HG02973 (cell line): ENCODE data around the gene CNPY4.
"Not testable (repeated sequence)": the region's sequence is repeated elsewhere in the genome, so short reads cannot be mapped to it uniquely, and the experiment has no call there.

Experiments used
- ATAC-seq: cut with Tn5 transposase; IDR thresholded peaks from one replicate; pipeline ENCODE4 v1.9.1; 2021; ENCODE audit warnings: moderate library complexity; ENCODE audit not compliant: unreplicated experiment

Gene CNPY4

DNA sequence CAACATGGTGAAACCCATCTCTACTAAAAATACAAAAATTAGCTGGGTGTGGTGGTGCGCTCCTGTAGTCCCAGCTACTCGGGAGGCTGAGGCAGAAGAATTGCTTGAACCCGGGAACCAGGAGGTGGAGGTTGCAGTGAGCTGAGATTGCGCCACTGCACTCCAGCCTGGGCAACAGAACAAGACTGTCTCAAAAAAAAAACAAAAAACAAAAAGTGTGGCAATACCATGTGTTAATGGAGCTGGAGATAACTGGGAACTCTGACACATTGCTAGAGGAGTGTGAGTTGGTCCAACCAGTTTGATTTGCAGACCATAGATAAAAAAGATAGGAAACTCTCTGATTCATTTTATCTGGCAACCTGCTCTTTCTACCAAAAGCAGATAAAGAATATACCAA is 26.9 kb downstream of the CNPY4 start:
- ATAC-seq = not testable (repeated sequence)

DNA sequence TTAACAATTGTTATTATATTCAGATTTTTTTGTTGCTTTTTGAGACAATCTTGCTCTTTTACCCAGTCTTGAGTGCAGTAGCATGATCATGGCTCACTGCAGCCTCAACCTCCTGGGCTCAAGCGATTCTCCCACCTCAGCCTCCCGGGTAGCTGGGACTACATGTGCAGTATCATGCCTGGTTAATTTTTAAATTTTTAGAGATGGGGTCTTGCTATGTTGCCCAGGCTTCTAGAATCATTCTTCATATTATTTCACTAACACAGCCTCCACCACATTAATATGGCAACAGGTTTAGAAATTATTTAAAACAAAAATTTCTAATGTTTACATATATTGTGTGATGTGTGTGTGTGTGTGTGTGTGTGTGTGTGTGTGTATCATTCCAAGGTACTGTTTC is 27.8 kb downstream of the CNPY4 start:
- no peak for ATAC-seq

DNA sequence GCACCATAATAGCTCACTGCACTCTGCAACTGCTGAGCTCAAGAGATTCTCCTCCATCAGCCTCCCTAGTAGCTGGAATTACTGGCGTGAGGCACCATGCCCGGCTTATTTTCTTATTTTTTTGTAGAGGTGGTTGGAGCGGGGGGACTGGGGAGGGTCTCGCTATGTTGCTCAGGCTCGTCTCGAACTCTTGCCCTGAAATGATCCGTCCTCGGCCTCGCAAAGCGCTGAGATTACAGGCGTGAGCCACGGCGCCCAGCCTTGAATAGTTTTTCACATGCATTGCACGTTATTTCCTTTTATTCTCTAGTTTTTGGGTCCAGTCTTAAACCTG is 28.8 kb downstream of the CNPY4 start:
- no peak for ATAC-seq

DNA sequence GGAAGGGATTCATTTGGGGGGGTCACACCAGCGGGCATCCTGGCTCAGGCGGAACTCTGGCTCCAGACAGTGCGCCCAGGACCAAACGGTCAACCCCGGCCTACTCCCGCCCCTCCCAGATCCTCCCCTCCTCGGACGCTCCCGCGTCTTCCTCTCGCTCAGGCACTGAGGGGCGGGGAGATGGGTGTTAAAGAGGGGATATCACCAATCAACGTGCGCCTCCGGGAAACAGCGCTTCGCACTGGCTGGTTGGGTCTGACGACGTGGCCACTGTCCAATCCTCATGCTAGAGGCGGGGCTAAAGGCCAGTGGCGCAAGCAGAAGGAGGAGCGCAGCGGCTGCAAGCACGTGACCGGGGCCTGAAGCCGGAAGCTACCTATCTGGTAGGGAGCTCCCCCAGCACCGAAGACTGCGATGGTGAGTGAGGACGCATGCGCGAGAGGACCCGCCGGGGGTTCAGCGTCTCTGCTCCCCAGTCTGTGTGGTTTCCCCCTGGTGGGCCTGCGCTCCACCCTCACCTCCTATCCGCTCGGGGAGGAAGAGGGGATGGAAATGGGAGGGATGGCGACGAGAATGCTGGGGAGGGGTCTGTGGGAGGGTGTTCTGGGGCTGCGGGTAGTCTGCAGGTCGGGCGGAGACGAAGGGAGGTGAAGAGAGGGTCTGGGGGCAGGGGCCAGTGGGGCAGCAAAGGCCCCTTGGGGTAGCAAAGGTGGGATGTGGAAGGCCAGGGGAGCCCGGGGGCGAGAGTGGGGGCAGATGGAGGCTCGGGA is 29.3 kb downstream of the CNPY4 start, which contains the start of gene LAMTOR4:
LAMTOR4 (plus strand) TSS at position 360 of the 770 bp plus-strand sequence; CDS start at position 415, 55 bp downstream.
- peak; percentile 98 for ATAC-seq

DNA sequence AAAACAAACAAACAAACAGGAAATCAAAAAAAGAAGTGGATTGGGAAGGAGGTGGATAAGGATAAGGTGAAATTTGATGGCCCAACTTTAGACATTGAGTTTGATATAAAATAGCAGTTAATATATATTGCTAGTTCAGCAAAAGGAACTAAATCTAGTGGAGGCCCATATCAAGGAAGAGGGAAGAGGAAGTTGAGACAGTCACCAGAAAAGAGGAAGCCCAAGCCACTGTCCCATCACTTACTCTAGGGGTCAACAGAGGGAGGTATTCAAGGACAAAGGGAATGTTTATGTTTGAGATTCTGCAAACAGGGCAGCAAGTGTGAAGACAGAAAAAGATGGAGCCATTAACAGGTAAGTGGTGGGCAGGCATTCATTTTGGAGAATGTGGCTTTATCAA is 33.0 kb downstream of the CNPY4 start:
- no peak for ATAC-seq

DNA sequence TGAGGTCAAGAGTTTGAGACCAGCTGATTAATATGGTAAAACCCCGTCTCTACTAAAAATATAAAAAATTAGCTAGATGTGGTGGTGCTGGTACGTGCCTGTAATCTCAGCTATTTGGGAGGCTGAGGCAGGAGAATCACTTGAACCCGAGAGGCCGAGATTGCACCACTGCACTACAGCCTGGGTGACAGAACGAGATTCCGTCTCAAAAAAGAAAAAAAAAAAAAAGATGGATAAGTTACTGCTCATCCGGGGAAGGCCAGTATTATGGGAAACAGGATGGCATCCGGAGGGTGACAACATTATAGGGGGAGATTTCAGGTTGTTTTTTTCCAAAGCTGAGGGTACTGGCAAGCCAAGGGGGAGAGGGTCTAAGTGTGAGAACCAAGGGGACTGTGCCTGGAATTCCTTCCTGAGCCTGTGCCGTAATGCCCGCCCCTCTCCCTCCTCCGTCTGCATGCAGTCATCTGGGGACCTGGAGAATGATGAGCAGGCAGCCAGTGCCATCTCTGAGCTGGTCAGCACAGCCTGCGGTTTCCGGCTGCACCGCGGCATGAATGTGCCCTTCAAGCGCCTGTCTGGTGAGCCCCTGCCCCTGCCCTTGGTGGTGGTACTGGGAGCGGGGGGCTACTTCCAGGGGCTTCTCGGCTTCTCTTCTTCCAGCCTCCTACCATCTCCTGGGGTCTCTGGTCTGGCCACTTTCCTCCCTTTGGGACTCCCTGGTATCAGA is 33.7 kb downstream of the CNPY4 start:
- ATAC-seq = no peak

DNA sequence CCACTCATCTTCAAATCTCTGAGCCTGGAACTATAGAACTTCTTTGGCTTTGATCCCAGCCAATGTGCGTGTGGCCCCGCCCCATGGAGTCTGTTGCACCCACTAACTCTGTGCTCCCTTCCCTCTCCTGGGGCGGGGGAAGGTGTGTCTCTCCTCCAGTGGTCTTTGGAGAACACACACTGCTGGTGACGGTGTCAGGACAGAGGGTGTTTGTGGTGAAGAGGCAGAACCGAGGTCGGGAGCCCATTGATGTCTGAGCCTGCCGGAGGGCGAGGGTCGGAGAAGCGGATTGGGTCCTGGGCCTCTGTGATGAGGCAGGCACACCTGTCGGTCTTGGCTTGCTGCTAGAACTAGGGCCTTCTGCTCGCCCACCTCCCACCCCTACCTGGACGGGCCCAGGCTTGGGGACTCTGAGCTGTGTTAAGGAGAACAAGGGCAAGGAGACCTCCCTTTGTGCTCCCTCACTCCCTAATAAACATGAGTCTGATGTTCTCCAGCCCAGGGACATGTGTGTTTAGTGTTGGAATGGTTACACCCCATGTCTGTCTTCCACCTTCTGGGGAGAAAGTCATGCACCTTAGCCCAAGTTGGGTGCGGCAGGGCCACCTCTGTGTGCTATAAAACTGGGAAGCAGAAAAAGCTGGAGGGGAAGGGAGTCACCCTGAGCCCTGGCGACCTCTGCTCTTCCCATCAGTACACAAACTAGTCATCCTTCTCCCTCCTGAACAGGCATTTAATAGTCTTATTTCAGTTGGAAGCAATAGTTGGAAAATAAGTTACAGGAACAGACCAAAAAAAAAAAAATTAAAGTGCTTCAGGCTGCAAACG is 34.5 kb downstream of the CNPY4 start:
- no peak for ATAC-seq

DNA sequence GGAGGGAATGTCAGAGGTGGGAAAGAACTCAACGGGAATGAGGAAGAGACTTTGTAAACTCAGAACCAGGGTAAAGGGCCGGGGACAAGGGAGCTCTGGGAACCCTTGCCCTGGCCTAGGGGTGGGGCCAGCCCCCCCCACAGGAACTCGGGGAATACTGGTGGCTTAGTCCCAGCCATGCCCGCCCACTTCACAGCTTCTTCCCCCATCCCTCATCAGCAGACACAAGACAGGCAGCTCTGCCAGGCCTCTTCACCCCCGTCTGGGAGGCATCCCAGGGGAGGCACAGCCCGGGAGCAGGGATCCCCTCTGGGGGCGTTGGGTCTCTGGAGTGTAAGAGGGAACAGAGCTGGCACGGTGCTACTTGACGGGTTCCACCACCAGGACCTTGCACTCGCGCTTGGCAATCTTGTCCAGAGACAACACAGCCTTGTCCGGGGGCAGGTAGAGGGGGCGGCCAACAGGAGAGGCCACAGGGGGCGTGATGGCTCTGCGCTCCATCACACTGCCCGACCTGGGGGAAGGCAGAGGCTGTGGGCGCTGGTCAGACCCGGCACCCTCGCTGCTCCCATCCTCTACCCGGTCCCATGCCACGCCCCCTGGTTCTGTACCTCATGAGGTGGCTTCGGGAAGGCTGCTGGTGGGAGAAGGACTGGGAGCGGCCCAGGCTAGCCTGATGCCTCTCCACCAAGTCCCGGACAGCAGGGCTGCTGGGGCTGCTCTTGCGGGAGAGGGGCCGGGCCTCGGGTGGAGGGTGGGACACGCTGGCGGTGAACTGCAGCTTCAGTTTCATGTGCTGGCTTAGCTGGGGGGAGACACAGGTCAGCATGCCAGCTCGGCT is 35.4 kb downstream of the CNPY4 start:
- ATAC-seq = no peak

DNA sequence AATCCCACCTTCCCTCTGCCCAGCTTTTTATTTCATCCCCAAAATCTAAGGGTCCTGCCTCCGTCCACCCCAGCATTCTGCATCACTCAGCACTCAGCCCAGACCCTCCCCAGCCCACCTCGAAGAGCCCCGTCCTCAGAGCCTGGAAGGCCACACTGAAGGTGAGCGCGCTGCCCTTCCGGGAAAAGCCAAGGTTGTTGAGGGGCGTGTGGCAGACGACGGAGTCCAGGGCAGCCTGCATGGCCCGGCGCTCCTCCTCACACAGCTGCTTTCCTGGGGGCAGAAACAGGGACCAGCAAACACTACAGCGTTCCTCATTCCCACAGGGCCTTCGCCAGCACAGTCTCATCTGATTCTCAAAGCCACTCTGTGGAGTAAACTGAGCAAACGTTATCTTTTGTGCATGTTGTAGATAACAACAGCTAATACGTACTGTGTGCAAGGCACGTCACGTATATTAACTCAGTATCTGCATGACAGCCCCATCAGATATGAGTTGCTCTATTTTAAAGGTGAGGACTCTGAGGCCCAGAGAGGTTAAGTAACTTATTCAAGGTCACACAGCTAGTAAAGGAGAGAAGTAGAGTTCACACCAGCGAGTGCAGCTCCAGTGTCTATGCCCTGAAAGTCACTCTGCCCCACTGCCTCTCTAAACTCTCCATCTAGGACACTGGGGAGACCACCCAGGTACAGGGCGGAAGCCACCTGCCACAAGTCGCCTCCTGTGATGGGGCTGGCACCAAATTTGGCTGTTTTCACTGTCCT is 36.3 kb downstream of the CNPY4 start:
- ATAC-seq = no peak

DNA sequence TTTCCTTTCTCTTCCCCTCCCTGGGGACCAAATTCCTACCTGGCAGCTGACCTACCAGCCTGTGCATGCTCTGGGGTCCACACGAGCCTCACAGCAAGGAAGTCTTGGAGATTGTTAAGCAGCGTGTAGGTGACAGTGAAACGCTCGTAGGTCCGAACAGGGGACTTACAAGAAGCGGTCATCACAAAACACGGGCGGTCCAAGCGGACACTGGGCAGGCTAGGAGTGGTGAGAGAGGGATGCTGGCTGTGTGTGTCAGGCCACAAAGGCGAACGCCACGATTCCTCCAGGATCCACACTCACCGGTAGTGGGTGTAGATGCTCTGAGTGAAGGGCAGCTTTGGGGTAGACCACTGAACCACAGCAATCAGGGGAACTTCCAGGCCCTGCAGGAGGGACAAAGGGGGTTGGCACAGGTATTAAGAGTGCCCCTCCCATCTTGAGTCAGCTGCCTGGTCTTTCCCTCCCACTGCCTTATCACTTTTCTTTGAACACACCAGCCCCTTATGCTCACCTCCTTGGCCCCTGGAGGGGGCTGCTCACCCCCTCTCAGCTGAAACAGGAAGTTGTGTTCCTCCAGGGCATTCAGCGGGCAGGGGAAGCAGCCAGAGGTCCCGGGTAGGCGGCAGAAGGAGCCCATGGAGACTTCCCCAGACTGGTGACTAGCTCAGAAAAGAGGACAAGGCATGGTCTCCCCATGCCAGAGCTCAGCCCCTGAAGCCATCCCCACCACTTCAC is 37.1 kb downstream of the CNPY4 start:
- no peak for ATAC-seq

DNA sequence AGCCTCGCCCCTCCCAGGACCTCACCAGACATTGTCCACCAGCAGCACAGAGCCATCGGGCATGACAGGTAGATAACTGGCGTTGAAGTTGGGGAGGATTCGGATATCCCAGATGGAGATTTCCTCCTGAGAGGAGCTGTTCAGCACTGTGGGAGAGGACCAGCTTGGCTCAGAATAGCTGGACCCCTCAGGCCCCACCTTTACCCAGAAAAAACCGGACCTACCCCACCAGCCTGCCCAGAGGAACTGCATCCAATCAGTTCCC is 37.6 kb downstream of the CNPY4 start:
- no peak for ATAC-seq

DNA sequence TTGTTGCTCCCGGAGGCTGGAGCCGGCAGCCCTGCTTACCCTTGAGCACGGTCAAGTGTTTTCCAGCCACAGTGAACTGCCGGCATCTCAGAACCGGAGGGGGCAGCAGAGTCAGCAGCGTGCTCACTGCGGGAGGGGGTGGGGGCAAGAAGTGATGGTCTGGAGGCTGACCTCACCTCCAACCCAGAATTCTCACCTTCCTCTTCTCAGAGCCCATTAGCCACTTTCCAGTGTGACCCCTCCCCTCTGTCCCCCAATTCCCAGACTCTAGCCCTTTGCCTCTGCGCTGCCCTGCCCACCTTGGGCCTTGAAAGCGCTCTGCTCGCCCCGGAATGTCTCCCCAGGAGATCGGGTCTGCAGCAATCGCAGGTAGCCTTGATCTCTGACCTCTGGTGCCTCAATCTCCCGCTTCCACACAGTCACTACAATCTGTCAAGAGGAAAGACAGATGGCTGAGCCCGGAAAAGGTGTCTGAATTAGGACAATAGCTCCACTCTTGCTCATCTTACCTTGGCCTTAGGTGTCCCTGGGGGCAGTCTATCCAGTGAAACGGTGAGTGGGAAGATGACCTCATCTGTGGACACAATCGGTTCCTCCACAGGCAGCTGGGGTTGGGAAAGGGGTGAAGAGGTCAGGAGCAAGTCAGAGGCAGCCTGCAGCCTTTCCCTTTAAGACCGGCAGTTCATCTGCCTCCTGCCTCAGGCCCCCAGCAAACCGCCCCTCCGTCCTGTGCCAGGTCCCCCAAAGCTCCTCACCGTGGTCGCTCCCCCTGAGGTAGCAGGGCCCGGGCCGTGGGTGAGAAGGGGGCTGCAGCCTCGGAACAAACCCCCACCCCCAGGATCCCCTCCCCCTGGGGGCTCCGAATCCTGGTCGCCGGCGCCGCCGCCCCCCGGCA is 38.1 kb downstream of the CNPY4 start:
- ATAC-seq = no peak

DNA sequence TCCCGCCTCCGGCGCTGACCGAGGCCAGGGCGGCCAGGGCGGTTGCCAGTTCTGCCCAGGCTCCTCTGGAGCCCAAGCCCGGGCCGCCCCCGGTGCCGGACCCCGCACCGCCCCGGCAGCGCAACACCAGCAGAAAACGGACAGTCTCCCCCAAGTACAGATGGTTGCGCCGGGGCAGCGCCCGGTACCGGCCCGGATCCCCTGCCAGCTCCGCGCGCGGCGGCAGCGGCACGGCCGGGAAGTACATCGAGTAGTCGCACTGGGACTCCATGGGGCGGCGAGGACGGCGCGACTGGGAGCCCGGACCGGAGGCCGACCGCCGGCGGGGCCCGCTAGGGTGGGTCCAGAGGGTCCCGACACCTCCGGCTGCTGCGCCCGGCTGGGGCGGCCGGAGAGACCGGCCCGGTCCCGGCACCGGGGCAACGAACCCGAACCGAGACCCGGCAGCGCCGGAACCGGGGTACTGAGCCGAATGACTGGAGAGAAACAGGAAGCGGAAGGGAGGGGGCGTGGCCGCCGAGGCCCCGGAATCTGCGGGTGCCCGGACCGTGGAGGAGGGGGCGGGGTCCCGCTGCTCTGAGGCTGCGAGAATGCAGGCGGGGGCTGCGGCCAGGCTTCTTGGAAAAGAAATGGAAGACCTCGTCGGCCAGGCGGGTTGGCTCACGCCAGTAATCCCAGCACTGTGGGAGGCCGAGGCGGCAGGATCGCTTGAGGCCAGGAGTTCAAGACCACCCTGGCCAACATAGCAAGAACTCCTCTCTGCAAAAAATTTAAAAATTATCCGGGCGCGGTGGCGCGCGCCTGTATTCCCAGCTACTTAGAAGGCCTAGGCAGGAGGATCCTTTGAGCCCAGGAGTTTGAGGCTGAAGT is 39.0 kb downstream of the CNPY4 start, which contains the start of gene TRAPPC14:
TRAPPC14 (minus strand) TSS at position 495 of the 870 bp plus-strand sequence; CDS start at position 271, 224 bp downstream.
- ATAC-seq = peak; percentile 71

DNA sequence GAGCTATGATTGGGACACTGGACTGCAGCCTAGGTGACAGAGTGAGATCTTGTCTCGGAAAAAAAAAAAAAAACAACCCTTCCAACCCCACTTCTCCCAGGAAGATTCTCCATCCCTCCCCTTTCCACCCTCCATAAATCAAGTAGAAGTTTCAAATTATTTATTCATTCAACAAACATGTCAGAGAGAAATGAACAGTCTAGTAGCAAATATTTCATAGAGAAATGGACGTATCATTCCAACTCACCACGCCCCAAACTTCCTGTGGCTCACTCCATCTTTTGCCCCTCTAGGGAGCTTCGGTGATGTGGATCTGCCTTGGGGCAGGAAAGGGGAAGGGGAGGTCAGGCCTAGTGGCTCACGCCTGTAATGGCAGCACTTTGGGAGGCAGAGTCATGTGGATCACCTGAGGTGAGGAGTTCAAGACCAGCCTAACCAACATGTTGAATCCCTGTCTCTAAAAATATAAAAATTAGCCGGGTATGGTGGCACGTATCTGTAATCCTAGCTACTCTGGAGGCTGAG is 39.7 kb downstream of the CNPY4 start:
- ATAC-seq = no peak

DNA sequence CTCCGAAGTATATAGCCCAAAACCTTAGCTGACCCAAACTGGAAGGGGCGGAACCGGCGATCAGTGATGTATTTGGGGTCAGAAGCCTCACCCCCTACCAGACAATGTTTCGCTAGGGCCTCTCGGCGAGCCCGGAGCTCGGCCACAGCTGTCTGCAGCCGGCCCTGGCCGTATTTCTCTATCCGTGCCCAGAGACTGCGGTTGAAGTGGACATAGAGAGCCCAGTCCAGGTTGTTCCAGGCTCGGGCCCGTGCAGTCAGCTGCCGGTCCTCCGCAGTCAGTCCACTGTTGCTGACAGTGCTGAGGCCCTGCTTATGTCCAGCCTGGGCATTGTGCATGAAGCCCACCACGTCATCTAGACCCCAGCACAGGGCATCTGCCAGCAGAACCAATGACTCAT is 40.6 kb downstream of the CNPY4 start:
- ATAC-seq = no peak

DNA sequence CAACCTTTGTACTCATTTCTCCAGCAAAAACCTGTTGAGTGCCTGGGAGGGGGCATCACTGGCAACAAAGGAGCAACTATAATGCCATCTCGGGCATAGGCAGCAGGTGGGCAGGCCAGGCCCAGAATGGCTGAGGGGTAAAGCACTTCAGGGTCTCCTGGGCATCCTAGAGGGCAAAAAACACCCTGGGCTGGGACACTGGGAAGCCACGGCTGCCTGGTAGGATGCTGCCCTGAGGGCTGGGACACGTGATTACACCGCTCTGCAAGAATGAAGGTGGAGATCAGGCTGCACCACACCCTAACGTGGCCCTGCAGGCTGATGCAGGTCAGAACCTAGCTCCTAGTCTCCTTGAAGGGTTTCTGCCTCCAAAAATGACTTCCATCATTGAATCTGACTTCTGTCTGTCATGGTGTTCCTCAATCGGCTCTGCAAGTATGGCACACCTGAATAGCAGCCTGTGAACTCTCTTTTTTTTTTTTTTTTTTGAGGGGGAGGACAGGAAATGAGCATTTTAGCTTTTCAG is 43.6 kb downstream of the CNPY4 start:
- ATAC-seq = no peak

DNA sequence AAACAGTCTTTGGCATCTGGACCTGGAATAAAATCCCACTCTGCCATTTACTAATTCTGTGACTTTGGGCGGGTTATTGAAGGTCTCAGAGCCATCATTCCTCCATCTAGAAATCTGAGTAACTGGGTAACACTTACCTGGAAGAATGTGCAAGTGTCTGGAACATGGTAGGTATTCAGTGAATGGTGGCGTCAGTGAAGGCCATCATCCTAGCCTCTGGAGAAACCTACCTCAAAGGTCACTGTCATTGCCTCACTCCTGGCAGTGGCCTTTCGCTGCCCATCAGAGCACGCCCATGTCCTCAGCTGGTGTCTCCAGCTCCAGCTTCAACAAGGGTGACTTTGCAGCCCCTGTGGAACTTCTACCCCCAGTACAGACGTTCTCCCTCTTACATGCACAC is 44.4 kb downstream of the CNPY4 start:
- ATAC-seq = no peak
